Uterus (tissue), 2 donors: ENCODE measurements around the gene PLEKHM2.

ENCODE experiments used
- POLR2A ChIP-seq, 2 donors: fragments of 450-650 bp; IDR thresholded peaks; one replicate each; pipeline ENCODE4 v1.6.1; 2016; ENCODE audit warnings: antibody characterized with exemption in 2 of 2, mild to moderate bottlenecking in 1 of 2, moderate library complexity in 1 of 2
- TF ChIP-seq, protein P1 (sequence below), 4 experiments: fragments of 200-600 bp in 2 of 4; fragments of 450-650 bp in 2 of 4; sonication (generic) in 2 of 4; IDR thresholded peaks; one replicate each; pipeline ENCODE4 v1.5.1; 2016 to 2019; ENCODE audit warnings: antibody characterized with exemption in 4 of 4, mild to moderate bottlenecking in 2 of 4, moderate library complexity in 1 of 4

DNA sequence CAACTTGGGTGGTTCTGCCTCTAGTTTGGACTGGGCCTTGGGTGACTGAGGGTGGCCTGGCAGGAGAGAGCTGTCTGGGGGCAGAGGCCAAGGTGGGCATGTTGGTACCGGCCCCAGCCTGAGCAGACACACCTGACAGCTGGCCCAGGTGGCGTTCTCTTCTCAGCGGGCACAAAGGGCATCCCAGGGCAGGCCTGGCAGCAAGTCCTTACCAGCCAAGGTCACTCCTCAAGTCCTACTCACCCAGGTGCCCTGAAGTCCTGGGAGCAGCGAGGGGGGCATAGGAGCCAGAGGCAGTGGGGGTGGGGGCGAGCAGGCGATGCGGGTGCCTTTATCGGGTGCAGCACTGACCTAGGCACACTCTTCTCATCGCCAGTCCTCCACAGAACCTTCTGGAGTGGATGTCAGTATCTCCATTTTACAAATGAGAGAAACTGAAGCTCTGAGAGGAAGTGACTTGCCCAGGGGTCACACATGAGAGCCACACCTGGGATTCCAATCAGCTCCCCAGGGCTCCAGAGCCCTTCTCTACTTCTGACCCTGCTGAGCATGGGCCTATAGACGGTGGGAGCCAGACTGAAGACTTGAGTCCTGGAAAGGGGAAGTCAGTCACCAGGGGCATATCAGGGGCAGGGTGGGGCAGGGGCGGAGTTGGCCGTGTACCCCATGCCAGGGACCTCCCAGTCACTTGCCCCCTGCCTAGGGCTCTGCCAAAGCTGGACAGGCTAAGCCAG, 51.4 kb downstream of the PLEKHM2 start:
- TF ChIP-seq, protein P1, sequence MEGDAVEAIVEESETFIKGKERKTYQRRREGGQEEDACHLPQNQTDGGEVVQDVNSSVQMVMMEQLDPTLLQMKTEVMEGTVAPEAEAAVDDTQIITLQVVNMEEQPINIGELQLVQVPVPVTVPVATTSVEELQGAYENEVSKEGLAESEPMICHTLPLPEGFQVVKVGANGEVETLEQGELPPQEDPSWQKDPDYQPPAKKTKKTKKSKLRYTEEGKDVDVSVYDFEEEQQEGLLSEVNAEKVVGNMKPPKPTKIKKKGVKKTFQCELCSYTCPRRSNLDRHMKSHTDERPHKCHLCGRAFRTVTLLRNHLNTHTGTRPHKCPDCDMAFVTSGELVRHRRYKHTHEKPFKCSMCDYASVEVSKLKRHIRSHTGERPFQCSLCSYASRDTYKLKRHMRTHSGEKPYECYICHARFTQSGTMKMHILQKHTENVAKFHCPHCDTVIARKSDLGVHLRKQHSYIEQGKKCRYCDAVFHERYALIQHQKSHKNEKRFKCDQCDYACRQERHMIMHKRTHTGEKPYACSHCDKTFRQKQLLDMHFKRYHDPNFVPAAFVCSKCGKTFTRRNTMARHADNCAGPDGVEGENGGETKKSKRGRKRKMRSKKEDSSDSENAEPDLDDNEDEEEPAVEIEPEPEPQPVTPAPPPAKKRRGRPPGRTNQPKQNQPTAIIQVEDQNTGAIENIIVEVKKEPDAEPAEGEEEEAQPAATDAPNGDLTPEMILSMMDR (IDR thresholded peaks at IDR 0.05), result no peak
- TF ChIP-seq POLR2A (IDR thresholded peaks at IDR 0.05), result no peak
